ENCODE data around the gene SLC35D1.
"Not testable (repeated sequence)": the region's sequence is repeated elsewhere in the genome, so short reads cannot be mapped to it uniquely, and the experiment has no call there.

The SLC35D1 gene

DNA sequence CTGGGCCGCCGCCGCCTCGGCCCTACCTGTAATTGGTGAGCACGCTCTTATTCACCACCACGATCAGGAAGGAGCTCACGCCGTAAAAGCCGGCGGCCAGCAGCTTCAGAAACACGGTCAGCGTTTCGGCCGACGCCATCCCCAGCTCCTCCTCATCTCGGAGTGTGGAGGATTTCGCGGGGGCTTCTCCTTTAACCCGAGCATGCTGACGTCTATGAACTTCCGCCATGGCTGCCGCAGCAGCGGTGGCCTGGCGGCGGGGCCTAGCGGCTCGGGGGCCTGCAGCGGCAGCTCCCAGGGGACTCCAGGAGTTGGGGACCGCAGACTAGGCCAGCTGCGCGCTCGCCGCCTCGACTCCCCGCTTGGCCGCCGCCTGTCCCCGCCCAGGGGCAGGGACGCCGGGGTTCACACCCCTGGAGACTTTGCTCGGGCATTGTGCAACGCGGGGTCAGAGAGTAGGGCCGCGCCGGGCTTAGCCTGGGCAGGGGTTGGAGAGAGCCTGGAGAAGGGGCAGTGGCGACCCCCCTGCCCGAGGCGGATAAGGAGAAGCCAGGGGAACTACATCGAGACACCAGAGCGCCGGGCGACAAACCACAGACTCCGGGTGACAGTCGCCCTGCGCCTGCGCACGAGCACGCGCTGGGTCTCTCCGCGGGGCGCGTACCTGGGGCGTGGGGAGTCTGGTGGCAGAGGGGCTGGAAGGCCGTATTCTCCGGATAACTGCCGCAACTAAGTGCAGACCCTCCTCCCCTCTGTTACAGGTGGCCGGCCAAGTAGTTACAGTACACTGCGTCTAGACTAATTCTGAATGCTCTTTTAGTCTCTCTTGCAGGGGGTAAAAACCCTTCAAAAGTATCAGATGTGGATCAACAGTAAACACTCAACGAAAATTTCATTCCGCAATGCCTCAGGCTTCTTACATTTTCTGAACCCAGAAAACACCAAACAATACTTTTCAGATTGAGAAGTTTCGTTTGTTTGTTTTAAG lies at the start of gene SLC35D1:
Gene SLC35D1, minus strand, starts transcription at position 364 of the 988 bp plus-strand sequence. Its CDS starts 135 bp downstream, at position 229.
- peak; percentile 47 to 53 for DNase-seq (ENCODE audit: low read depth in 2 of 2, low spot score in 1 of 2)

DNA sequence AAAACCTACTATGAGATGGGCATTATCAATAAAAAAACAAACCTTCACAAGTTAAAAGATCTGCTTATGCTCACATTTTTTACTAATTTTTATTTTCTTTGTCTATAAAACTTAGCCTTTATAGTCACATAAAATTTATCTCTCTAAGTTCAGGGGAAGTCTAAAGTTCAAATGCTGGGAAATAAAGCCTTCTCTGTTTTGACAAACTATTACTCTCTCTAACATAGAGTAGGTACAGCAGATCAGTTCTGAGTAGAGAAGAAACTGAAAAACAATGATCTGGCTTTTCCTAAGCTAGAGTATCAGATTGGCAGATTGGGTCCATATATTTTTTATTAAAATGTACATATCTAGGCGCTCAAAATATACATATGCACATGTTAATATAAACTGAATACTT lies 49.6 kb upstream of the SLC35D1 start:
- no peak for DNase-seq (ENCODE audit: low read depth in 2 of 2, low spot score in 1 of 2)

DNA sequence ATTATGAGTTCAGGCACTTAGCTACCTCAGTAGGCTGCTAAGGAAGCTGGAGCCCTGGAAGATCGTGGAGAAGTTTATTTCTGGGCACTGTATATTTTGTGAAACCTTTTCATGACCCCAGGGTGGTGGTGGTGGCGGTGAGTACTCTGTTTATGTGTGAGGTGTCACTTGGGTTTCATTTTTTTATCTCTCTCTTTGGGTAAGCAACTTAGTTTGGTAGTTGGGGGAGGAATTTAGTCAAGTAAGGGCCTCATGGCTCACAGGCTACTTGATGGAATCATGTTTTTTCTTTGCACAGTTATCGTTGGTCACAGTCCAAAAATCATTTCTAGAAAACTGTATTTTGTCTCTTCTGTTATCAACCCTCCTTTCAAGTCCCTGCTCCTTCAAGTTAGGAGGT lies 46.9 kb upstream of the SLC35D1 start:
- DNase-seq (ENCODE audit: low read depth in 2 of 2, low spot score in 1 of 2) = no peak

DNA sequence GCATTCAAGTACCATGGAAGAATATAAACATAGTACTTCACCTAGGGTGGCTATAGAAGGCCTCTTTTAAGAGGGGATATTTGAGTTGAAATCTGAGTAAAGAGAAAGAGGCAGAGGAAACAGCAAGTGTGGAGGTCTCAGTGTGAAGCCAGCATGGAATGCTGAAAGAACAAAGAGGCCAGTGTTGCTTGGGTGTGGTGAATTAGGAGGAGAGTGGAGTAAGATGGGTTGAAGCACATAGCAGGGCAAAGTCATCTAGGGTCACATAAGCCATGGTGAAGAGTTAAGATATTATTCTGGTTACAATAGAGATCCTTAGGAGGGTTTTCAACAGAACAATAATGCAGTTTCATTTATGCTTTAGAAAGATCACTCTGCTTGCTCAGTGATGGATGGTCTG lies 43.4 kb upstream of the SLC35D1 start:
- no peak for DNase-seq (ENCODE audit: low read depth in 2 of 2, low spot score in 1 of 2)

DNA sequence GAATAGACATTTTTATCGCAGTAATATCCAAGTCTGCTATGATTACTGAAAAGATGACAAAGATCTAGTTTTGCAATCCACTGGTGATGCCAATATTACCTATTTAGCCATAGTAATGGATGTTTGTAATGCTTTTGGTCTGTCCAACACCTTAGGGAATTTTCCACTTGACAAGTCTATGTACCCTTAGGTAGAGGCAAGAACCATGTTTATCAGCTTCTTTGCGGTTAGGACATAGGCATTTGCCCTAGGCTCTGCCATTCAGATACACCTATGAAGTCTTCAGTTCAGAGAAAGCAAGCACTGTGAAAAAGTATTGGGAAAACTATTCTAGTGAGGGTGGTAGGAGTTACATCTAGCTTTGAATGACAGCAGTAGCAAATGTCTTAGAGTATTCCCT lies 40.2 kb upstream of the SLC35D1 start:
- DNase-seq (ENCODE audit: low read depth in 2 of 2, low spot score in 1 of 2) = no peak

DNA sequence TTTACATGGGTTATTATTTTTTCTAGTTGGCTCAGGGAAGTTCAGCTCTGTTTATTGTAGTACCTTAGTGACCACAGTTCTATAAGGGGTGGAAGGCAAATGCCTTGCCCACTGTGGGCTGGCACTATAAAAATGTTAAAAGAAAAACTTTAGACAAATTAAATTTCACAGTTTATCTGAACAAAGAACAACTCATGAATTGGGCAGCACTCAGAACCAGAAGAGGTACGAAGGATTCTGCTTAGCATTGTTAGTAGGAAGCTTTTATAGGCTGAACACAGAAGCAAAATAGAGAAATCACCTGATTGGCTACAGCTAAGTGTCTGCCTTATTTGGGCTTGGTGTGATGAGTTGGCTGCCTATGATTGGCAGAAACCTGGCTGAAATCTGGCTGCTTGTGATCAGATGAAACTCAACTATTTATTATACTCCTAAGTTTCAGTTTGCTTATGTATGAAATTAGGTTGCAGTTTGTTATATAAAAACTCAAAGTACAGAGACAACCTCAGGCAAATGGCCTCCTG lies 35.8 kb upstream of the SLC35D1 start:
- no peak for DNase-seq (ENCODE audit: low read depth in 2 of 2, low spot score in 1 of 2)

DNA sequence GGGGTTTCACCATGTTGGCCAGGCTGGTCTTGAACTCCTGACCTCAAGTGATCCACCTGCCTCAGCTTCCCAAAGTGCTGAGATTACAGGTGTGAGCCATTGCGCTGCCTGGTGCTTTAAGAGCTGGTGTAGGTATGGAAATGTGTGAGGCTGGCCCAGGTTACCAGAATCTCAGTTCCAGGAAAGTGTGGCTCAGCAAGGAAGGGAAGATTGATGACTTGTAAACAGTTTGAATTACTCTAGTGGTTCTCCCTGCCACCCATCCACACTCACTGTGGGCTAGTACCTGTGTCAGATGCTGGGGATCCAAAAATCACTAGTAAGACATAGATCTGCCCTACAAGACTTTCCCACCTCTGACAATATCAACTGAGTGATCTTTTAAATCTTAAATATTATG lies 34.5 kb upstream of the SLC35D1 start:
- no peak for DNase-seq (ENCODE audit: low read depth in 2 of 2, low spot score in 1 of 2)

DNA sequence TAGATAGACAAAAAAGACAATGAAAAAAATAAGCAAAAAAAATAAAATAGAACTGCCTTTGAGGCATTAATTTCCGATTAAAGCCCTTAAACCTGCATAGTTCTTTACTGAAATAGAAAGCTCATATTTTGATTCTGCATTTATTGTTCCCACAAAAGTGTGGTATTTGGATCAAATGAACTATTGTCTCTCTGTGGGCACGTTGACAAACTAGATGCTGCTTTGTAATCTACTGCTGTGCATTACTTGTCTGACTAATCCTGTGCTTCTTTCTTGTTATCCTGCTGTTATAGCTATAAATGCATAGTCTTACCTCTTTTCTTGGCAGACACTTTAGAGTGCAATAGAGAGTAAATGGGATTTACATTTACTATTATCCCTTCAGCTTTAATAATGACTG lies 31.4 kb upstream of the SLC35D1 start:
- DNase-seq (ENCODE audit: low read depth in 2 of 2, low spot score in 1 of 2) = no peak

DNA sequence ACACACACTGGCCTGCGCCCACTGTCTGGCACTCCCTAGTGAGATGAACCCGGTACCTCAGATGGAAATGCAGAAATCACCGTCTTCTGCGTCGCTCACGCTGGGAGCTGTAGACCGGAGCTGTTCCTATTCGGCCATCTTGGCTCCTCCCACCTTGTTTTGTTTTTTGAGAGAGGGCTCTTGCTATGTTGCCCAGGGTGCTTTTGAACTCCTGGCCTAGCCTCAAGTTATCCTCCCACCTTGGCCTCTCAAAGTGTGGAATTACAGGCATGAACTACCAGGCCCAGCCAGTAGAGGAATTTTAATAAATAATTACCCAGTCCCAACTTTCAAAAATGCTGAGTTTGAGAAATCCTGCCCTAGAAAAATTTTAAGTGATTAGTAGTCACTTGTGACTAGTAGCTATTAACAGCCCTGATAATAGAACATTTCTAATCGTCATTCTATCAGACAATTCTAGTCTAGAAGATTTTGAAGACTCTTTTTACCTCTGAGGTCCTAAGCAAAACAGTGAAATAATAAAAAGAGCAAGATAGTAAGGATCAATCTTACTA lies 30.9 kb upstream of the SLC35D1 start:
- DNase-seq (ENCODE audit: low read depth in 2 of 2, low spot score in 1 of 2) = no peak

DNA sequence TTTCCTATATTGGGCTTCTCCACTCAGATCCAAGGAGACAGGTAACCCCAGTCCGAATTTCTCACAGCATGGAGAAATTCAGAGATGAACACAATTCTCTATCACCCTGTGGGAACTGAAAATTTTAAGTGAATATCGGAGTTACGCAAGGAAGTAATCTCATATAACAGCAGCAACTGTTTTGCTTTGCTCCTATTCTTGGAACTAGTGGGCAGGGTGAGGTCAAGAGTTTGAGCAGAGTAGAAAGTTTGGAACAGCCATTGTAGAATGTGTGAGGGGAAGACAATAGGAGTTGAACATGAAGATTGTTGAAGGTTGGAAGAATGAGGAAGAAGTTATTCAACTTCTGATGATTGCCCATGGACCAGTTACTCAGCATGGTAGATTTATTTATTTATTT lies 24.3 kb upstream of the SLC35D1 start:
- no peak for DNase-seq (ENCODE audit: low read depth in 2 of 2, low spot score in 1 of 2)

DNA sequence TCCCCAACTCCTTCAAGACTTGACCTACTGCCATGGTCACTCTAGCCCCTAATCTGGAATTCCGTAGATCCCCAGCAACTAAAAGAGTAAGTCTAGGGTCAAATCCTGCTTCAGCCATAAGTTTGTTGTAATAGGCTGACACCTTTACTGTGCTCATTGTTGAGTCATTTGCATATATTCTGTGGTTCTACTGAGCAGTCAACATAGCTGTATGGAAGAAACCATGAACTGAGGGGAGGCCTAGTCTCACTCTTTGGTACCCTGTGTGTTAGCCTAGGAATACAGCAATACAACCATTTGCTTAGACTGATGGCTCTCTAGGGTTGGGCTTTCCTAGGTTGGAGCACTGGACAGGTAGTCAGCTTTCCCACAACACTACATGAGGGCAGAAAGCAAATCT lies 23.6 kb upstream of the SLC35D1 start:
- no peak for DNase-seq (ENCODE audit: low read depth in 2 of 2, low spot score in 1 of 2)

DNA sequence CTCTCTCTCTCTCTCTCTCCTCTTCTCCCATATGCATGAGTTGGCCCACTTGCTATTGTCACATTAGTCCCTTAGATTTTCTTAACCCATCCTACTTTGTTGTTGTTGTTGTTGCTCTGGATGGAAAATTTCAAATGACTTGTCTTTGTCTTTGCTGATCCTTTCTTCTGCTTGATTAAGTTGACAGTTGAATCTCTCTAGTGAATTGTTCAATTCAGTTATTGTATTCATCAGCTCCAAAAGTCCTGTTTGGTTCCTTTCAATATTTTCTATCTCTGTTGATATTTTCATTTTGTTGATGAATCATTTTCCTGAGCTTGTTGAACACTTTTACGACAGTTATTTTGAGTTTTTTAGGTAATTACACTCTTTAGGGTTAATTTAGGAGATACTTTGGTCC lies 18.8 kb upstream of the SLC35D1 start:
- DNase-seq (ENCODE audit: low read depth in 2 of 2, low spot score in 1 of 2) = no peak

DNA sequence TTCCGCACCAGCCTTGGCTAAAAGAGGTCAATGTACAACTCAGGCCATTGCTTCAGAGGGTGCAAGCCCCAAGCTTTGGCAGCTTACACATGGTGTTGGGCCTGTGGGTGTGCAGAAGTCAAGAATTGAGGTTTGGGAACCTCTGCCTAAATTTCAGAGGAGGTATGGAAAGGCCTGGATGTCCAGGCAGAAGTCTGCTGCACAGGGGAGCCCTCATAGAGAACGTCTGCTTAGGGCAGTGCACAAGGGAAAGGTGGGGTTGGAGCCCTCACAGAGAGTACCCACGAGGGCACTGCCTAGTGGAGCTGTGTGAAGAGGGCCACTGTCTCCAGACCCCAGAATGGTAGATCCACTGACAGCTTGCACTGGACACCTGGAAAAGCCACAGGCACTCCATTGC lies 13.7 kb upstream of the SLC35D1 start:
- DNase-seq (ENCODE audit: low read depth in 2 of 2, low spot score in 1 of 2) = not testable (repeated sequence)

DNA sequence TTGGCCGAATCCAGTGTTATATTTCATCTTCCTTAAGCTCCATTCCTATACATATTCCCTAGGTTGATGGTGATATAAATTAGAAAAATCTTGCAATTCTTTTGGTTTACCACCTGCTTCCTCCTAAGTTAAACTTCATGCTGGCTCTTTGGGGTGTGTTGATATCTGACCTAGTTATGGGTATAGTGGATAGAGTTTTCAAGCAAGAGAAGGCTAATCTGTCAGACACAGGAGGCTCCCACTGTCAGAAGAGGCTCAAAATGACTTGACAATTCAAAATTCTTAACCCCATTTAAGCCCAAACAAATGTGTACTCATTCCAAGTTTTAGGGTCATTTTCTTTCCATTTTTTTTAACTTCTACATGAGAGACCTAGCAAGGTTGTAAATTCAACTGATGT lies 8.5 kb upstream of the SLC35D1 start:
- DNase-seq (ENCODE audit: low read depth in 2 of 2, low spot score in 1 of 2) = no peak

DNA sequence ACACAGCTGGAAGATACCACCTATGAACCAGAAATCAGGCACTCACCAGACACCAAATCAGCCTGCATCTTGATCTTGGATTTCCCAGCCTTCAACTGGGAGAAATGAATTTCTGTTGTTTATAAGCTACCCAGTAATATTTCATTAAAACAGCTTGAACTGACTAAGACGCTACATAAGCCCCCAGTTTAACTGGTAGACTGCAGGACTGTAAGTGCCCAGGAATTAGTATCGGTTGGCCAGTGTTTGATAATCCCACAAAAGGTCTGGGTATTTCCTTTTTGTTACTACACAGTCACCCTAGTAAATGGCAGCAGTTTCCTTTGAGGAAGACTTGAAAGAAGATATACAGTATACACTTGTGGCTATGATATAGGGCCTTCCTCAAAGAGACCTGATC lies 7.3 kb upstream of the SLC35D1 start:
- no peak for DNase-seq (ENCODE audit: low read depth in 2 of 2, low spot score in 1 of 2)

DNA sequence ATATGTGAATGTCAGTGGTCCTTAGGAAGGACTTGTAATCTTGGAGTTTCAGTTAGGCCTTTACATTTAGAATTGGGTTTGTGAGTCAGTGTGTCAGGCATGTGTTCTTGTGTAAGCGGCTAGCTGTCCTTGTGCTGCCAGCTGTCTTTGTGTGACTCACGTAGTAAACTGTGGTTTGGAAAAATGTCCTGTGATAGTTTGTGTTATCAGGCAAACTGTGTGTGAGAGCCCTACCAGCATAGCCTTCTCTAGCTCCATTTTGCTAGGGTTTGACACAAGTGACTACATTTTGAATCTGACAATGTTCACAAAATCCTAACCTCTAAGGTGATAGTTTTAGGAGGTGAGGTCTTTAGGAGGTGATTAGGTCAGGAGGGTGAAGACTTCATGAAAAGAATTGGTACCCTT lies 6.9 kb upstream of the SLC35D1 start:
- DNase-seq (ENCODE audit: low read depth in 2 of 2, low spot score in 1 of 2) = no peak

DNA sequence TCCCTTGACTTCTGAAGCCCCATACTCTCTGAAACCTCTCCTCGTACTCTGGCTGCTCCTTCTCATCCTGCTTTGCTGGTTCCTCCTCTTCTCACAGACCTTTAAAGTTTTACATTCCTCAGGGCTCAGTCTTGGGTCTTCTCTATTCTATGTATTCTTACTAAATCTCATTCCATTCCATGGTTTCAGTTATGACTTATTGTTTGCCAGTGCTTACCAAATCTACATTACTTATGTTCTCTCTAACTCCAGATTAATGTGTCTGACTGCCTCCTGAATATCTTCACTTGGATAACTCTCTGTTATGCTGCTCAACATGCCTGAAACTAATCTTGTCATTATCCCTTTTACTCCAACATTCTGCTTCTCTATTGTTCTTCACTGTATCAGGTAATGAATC lies 5.4 kb upstream of the SLC35D1 start:
- no peak for DNase-seq (ENCODE audit: low read depth in 2 of 2, low spot score in 1 of 2)

DNA sequence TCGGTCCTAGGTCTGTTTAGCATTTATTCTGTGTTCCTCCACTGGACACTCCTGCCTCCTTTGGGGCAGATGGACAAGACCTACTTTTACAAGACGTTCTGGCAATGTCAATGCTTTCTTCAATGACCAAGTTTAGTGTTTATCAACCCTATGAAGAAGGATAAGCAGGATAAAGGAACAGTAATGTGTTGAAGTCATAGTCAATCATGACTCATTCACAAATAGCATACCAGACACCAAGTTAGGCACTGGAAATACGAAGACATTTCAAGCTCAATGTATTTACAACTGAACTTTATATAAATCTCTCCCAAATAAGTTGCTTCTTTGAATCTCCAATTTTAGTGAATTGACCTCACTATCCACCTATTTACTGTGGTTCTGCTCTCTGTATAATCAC lies 4.8 kb upstream of the SLC35D1 start:
- DNase-seq (ENCODE audit: low read depth in 2 of 2, low spot score in 1 of 2) = no peak

DNA sequence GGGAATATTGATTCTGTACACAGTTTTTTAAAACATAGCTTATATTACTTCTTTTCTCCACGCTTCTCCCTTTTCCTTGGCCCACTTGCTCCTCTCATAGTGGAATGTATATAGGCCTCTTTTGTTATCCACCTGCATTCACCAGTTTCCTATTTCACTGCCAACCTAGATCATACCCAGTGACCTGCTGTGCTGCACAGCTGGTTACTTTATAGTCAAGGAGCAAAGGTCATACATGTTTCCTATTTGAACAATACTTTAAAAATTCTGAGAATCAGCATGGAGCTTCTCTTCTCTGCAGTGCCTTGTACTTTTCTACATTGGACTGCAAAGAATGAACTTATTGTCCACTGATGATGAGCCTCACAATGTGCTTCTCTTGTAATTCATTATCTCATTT lies 4.3 kb upstream of the SLC35D1 start:
- DNase-seq (ENCODE audit: low read depth in 2 of 2, low spot score in 1 of 2) = no peak

DNA sequence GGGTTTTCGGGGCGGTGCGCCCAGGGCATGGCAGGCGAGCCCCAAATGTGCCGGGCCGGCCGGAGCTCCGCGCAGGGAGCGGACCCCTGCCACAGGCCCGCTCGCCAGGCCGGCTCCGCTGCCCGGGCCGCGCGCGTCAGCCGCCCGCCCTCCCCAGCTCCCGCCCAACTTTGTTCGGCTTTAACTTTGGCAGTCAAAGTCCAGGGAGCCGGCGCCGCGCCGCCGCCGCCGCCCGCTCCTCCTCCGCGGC lies 488 bp downstream of the SLC35D1 start:
- no peak for DNase-seq (ENCODE audit: low read depth in 2 of 2, low spot score in 1 of 2)

DNA sequence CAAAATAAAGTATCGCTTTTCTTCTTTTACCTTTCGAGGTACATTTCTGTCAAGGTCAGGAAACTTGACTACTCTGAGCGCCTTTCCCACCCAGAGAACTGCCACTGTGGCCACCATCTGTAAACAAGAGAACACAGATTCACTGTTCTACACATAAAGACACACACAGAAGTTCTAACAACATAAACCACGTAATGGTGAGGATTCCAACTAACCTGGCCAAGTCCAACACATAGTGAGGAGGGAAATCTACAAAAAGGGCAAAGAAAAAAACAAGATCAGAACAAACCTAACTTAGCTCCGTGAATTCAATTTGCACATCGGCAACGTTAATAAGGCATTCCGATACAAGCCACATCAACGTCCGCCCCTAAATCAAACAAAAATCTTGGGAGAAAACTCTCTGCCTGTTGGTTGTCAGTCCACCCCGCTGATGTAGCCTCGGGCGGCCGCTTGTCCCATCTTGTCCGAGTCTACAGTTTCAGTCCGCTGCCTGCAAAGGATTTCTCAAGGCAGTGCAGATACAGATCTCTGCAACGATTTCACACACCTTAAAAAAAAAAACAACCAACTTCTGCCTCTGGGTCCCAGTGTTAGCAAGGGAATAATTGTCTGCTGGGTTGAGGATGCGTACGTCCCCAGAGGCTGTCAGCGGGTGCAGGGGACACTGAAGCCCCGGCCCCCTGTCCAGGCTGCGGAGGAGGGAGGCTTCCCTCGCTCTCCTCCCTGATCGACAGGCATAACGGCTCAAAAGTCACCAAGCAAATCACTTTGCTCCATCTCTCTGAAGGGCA lies 1.0 kb downstream of the SLC35D1 start:
- no peak for DNase-seq (ENCODE audit: low read depth in 2 of 2, low spot score in 1 of 2)

DNA sequence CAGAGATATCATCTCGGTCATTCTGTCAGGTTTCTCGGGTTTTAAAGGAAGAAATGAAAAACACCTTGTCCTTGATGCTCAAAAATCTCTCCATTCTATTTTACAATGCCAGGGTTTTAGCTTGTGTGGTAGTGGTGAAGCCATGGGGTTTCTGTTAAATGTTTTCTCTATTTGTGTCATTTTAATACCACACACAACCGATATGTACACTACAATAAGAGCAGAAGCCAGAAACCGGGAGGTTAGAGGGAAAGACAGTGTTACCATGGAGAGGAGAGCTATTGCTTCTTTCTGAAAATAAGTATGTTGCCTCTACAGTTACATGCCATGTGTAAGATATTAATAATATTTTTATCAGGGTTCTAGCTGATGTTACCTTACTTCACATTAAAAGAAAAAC lies 2.8 kb downstream of the SLC35D1 start:
- DNase-seq (ENCODE audit: low read depth in 2 of 2, low spot score in 1 of 2) = no peak
